22Rv1 (cell line): ENCODE measurements around the gene EXOSC1.

Source experiments
- CTCF ChIP-seq: fragments of 450-650 bp; IDR thresholded peaks from 2 replicates; pipeline ENCODE4 v1.5.1; 2017; ENCODE audit warnings: mild to moderate bottlenecking
- ZFX ChIP-seq: fragments of 450-650 bp; IDR thresholded peaks from 2 replicates; pipeline ENCODE4 v1.6.1; 2017; ENCODE audit warnings: antibody characterized with exemption, borderline replicate concordance

DNA sequence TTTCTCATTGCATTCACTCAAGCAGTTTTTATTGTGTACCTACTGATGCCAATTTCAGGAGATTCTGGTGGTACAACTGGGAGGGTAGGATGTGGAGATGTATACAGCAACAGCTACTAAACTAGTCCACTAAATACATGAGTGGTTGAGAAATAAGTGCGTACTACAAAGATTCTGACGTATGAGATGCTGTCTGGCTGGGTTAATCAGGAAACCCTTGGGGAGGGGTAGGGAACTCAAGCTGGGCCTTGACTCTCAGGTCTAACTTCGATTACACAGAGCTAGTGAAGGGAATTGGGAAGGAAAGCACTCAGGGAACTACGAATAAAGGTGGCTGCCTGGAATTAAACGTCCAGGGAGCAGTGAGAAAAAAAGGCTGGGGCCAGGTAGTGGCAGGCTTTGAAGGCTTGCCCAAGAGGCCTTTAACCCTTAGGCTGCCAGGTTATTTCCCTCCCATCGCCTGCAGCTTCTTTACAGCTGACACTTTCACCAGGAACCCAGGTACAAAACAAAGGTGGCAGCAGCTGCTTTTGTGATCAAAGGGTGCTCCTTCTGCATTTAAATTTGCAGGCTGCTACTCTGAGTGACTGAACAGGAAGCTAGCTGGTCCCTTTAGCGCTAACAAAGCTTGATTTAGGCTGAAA, 49.2 kb upstream of the EXOSC1 start:
- TF ChIP-seq CTCF (no peak), ZFX (no peak)
